ENCODE data around the gene ICAM2.

- TF ChIP-seq CTCF (IDR thresholded peaks at IDR 0.05): no peak
- TF ChIP-seq POLR2AphosphoS5 (IDR thresholded peaks at IDR 0.05): no peak
These were observed 28.8 kb downstream of the ICAM2 start for GRCh38 chr17:63991611-63992010.
